Suppressor macrophage (primary cell): Measurements from ENCODE around the gene FIG4.
A peak's percentile ranks its signal among the peaks of the same experiment; 100 is the strongest.
"Not testable (repeated sequence)": the region's sequence is repeated elsewhere in the genome, so short reads cannot be mapped to it uniquely, and the experiment has no call there.

ENCODE experiments used
- DNase-seq, 4 experiments: peaks; one replicate each; pipeline ENCODE4 v3.0.0-alpha.2; 2020 to 2022

FIG4 gene

DNA sequence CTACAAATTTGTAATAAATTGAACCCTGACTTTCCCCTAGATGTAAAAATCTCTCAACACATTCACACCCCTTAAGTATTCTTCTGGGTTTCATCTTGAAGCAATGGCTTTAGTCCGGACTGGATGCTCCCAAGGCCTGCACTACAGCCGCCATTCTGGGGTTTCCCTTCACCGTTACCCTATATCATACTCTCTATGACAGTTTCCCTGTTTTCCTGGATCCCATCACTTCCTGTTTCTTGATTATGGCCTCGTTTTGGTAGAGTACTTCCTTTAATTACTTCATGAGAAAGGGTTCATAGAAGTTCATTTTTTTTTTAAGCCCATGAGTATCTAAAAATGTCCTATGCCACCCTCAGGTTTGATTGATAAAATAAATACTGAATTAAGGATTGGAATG is 11.7 kb downstream of the FIG4 start:
- DNase-seq = peak; percentile 68 to 87 (median 76)

DNA sequence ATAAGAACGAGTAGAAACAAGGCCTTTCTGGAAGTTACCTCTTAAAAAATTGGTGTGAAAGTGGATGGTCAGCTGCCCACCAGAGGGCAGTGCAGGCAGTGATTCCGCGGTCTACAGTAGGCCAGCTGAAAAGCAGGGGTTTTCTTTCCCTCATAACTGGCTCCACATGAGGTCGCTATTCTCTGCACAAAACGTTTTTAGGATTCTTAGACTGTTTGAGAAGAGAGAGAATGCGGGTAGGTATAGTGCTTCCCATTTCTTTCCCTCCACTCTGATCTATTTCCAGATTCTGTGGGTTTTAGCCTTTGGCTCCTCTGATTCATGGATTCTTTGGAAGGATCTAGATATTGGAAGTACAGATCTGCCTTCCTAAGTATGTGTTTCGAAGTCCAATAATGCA is 14.2 kb downstream of the FIG4 start:
- DNase-seq = peak; percentile 90 to 93 (median 92)

DNA sequence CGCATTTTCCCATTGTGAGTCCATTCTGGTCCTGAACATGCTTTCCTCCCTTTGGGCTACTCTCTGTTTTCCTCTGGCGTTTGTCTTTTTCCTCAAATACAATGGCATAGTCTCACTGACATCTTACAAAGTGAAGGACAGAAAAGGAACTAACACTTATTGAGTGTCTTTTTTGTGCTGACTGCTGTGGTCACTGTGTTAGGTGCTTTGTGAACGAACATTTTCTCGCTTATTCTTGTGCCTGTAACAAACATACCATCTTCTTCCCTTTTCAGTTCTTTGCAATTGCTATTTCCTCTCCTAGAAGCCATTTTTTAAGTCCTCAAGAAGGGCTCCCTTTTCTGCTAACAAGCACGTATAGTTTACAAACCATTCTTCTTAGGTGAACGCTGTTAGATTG is 15.4 kb downstream of the FIG4 start:
- no peak for DNase-seq

DNA sequence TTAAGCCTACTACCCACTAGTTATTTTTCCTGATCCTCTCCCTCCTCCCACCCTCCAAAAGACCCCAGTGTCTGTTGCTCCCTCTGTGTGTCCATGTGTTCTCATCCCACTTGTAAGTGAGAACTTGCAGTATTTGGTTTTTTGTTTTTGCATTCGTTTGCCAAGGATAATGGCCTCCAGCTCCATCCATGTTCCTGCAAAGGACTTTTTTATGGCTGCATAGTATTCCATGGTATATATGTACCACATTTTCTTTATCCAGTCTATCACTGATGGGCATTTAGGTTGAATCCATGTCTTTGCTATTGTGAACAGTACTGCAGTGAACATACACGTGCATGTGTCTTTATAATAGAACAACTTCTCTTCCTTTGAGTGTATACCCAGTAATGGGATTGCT is 17.0 kb downstream of the FIG4 start:
- DNase-seq = not testable (repeated sequence)

DNA sequence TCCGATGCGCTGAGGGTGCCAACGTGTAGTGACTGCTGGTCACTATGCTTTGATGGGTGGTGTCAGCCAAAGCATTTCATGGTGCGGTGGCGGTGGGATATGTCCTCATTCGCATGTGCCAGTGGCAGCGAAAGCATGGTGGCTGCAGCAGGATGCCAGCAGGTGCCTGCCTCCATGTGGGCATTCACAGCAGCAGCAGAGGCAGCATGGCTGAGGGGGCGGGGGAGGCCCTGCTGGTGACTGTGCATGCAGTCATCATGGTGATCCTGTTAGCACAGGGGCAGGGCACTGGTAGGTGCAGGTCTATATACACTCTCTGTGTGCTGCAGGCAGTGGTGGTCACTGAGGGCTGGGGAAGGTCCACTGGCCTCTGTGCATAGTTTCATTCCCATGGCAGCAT is 22.0 kb downstream of the FIG4 start:
- DNase-seq = peak in 1 of 4 experiments; percentile 26

DNA sequence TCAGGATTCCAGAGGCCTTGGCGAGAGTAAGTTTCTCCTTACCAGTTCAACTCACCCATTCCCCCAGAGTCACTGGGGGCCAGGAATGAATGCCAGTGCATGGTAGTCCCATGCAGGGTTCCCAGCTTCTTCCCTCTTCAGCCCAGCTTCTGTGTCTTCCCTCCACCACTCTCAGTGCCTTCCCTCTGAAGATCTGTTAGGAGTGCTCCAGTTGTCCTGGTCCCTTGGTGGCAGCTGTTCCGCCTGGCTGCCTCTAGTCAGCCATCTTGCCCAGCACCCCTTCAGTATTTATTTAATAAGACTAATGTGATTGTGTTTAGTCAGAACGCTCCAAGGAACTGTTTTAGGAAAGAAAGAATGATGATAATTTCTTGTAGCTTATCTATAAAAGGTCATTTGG is 23.1 kb downstream of the FIG4 start:
- no peak for DNase-seq

DNA sequence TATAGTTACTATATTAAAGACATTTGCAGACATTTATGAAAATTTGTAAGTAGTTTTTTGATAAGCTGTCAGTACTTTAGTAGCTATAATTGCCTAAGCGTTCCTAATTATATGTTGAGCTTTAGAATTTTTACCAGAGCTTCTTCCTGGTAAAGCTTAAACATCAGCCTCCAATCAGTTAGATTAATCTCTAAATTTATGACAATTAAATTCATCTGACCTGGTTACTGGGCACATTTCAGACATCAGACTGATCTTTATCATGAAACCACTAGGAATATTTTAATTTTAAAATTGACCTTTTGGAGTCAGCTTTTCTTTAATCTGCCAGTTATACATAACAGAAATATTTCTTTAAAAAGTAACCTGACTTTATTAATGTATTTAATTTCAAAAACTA is 23.5 kb downstream of the FIG4 start:
- DNase-seq = no peak

DNA sequence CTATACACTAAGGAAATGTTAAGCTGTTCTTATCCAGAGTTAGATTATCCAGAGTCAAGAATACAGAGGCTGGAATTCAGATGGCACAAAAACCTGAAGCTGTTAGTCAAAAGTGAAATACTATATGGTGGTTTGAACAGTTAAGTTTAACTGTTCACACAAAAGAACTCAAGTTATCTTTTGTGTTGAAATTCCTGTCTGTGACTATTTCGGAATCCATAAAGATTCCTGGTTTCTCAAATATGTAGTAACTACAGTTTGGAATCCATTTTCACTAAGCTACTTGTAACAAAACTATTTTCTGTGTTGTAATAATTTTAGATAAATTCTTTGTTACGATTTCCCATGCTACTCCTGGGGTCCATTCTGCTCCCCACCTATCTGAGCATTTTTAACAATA is 24.5 kb downstream of the FIG4 start:
- no peak for DNase-seq

DNA sequence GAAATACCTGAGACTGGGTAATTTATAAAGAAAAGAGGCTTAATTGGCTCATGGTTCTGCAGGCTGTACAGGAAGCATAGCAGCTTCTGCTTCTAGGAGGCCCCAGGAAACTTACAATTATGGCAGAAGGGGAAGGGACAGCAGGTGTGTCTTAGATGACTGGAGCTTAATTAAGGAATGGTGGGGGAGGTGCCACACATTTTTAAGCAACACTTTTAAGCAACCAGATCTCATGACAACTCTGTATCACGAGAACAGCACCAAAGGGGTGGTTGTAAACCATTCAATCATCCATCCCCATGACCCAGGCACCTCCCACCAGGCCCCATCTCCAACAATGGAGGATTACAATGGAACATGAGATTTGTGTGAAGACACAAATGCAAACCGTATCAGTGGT is 26.9 kb downstream of the FIG4 start:
- DNase-seq = no peak

DNA sequence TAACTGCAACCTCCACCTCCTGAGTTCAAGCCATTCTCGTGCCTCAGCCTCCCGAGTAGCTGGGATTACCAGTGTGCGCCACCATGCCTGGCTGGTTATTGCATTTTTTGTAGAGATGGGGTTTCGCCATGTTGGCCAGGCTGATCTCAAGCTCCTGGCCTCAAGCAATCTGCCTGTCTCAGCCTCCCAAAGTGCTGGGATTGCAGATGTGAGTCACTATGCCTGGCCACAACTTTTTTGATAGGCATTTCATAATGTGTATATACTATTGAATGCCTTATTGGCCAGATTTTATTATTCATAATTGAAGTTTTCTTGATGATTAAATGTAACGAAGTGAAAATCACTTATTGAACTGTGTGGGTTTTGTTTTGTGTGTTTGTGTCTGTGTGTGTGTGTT is 27.9 kb downstream of the FIG4 start:
- no peak for DNase-seq

DNA sequence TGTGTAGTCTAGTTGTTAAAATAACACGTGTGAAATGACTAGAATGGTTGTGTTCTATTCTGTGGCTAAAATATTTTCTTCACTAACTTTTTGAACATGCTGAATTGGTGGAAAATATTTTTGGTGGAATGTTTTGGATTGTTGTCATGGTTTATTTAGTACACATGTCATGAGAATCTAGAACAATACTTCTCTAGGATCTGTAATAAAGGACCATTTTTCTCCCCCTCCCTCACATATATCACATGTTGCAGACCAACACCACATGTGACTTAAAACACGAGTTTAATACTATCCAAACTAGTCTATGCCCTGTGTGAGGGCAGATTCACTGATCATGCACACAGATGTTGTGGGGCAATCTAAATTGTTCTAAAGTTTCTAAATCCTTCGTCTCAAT is 29.2 kb downstream of the FIG4 start:
- no peak for DNase-seq

DNA sequence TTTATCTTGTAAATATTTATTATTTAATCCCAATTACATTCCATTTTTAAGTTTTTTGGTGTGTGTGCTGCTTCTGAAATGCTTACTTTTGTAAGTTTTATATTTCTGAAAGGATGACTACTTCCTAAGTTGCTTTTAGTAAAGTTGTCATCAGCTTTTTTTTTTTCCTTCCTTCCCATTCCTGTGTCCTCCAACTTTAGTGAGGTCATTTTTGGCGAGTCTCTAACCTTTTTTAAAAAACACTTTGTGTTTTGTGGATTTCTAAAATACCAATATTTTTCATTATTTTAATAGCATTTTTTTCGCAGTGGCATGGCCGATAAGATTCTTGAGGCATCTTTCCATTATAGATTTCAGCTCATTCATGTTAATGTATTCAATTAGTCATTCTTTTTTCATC is 30.9 kb downstream of the FIG4 start:
- DNase-seq = no peak

DNA sequence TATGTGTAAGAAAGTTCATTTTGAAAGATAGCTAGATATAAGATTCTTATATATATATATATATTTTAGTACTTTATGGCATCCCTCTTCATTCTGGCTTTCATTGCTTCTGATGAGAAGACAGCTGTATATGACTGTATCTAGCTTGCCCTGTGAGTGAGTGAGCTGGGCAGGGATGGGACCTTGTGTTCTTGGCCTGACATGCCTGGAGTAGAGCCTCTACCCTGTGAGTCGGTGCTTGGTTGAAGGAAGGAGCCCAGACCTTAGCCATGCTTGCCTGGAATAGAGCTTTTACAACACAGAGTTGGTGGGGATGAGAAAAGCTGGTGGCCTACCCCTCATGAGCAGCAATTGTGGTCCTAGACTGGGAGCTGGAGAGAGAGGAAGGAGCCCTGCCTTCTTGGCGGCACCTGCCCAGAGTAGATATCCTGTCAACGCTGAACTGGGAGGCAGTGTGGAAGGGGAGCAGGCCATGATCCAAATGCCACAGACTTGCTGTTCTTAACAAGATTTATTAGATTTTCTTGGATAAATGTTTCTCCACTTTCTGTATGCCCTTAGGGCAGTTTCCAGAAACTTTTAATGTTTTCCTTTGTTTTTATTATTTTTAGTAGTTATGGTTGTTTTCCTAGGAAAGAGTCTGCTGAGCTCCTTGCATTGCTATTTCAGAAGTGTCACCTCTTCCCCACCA is 31.6 kb downstream of the FIG4 start:
- DNase-seq = no peak

DNA sequence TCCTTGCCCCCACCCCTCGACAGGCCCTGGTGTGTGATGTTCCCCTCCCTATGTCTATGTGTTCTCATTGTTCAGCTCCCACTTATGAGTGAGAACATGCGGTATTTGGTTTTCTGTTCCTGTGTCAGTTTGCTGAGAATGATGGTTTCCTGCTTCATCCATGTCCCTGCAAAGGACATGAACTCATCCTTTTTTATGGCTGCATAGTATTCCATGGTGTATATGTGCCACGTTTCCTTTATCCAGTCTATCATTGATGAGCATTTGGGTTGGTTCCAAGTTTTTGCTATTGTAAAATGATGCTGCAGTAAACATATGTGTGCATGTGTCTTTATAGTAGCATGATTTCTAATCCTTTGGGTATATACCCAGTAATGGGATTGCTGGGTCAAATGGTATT is 34.2 kb downstream of the FIG4 start:
- not testable (repeated sequence) for DNase-seq

DNA sequence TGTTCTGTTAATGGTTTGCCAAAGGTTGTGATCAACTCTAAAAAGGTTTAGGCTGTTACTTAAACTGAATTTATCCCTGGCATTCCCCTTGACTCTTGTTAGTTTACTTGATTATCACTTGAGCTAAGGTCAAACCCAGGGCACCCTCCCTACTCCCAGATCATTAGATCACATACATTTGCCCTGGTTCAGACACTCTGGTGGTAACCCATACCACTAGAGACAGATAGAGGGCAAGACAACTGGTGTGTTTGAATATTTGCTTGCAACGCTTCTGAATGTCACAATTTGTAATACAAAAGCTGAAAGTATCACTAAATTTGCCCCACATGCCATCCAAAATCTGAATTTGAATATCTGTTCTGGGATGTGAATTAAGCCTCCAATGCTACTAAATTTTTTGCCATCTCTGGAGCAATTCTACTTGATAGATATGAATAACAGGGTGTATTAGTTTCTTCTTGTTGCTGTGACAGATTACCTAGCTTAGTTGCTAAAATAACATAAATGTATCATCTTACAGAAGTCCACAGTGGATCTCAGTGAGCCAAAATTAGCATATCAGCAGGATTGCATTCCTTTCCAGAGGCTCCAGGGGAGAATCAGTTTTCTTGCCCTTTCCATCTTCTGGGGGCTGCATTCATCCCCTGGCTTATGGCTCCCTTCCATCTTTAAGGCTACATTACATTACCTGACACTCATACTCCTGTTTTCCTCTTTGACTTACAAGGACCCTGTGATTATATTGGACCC is 45.4 kb downstream of the FIG4 start:
- no peak for DNase-seq

DNA sequence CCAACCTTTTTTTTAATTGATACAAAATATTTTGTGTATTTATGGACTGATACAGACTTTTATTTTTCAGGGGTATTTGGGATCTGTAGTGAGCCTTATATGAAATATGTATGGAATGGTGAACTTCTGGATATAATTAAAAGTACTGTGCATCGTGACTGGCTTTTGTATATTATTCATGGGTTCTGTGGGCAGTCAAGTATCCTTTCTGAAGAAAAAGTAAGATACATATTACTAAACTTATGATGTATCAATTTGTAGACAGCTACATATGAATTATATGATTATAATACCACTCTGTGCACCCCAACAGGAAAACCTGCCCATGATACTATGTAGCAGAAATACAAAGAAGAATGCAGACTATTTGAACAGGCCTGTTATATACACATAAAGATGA is 47.2 kb downstream of the FIG4 start:
- DNase-seq = no peak

DNA sequence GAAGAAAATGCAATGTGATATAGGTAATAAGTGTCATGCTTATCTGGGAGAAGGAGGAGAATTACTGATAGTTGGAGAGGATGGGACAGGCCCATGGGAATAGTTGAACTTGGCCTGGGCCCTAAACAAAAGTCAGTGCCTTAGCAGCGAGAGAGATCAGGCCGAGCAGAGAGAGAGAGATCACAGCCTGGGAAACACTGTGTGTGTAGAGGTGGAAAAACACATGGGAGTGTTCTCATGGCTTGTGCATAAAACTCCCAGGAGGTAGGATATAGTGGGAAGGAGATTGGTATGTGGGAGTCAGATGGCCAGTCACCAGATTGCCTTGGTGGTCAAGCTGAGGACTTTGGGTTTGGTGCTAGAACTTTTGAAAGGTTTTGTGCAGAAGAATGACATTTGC is 47.6 kb downstream of the FIG4 start:
- no peak for DNase-seq

DNA sequence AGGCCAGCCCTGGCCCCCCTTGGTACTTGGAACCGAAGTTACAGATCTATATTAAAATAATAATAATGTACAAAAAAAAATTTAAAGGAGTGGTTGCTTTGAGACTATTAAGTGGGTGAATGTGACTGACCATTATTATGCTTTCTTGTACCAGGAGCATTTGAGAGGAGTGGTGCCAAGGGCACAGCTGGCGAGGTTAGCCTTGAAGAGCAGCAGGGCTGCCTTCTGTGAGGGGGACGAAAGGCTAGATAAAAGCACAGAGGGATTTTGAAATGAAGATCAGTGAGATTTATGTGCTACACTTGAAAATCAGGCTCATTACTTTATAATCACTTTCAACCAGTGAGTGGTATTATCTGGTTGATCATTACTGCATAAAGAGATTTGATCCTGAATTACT is 48.6 kb downstream of the FIG4 start:
- DNase-seq = no peak

DNA sequence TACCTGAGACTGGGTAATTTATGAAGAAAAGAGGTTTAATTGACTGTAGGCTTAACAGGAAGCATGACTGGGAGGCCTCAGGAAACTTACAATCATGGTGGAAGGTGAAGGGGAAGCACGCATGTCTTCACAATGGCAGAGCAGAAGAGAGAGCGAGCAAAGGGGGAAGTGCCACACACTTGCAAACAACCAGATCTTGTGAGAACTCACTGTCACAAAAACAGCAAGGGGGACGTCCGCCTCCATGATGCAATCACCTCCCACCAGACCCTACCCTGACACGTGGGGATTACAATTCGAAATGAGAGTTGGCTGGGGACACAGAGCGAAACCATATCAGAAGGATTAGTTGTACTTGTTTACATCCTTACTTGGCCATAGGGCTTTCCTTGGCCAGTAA is 49.7 kb downstream of the FIG4 start:
- DNase-seq = peak; percentile 38 to 72 (median 60)

DNA sequence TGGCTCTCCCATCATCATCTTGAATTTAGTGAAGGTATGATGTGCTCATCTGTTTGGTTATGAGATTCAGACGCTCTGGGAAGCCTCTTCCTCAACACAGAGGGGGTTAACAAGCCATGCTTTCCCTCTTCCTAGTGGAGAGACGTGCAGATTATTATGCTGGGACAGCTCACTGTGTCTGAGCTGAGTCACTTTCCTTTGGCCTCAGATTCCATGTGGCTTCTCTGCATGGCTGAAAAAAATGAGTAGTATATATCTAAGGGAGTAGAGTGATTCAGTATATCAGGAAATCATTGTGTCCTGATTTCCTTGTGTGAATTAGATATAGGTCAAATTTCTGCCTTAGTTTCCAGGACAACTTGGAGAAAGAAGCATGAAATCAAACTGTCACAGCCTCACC is 52.6 kb downstream of the FIG4 start:
- DNase-seq = no peak

DNA sequence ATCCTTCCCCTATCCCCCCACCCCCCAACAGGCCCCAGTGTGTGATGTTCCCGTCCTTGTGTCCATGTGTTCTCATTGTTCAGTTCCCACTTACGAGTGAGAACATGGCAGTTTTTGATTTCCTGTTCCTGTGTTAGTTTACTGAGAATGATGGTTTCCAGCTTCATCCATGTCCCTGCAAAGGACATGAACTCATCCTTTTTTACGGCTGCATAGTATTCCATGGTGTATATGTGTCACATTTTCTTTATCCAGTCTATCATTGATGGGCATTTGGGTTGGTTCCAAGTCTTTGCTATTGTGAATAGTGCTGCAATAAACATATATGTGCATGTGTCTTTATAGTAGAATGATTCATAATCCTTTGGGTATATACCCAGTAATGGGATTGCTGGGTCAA is 53.7 kb downstream of the FIG4 start:
- not testable (repeated sequence) for DNase-seq

DNA sequence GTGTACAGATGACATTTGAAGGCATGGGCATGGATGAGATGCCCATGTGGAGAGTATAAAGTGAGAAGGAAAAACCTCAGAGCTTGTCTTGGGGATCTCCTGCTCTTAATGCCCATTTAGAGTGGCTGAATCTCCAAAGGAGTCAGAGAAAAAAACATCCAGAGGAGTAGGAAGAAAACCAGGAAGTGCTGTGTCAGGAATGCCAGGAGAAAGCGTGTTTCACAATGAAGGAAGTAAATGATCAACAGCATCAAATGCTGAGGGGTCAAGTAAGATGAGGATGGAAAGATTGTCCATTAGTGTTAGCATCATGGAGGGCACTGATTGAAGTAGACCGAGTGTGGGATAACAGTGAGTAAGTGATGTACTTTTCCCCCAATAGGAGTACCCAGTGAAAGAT is 56.1 kb downstream of the FIG4 start:
- no peak for DNase-seq

DNA sequence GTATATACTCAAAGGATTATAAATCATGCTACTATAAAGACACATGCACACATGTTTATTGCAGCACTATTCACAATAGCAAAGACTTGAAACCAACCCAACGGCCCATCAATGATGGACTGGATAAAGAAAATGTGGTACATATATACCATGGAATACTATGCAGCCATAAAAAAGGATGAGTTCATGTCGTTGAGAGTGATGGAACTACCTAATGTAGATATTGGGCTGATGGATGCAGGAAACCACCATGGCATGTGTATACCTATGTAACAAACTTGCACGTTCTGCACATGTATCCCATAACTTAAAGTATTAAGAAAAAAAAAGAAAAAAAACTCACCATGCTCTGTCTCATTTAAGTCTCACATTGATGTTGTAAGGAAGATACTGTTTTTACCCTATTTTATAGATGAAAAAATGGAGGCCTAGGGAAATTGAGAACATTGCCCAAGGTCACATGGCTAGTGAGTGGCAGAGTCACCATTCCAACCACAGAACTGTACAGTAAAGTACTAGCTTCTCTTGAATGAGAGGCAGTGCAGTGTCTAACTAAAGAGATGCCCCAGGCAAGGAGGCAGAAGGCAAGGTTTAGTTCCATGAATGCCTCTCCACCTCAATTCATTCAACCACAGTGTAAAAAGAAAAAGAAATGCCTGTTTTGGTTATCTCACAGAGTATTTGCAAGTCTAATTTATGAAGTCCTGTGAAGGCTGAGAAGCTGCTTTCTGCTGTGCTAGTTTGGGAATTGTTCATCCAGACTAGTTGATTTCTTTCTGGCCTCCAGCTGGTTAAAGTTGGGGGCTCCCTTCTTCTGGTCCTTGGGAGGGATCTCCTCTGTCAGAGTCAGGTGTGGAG is 68.2 kb downstream of the FIG4 start:
- no peak for DNase-seq

DNA sequence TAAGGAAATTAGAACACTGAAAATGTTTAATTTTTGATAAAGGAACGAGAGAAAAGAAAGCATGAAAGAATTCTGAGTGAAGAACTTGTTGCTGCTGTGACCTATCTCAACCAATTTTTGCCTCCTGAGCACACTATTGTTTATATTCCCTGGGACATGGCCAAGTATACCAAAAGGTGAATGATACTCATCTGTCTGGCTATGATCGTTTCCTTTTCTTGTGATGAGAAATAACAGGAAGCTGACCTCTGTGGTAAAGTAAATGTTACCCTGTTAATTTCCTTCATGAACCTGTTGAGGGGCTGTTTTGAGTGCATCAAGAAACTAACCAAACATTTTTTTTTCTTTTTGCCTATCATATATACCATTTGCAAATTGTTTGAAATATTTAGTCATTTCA is 69.1 kb downstream of the FIG4 start:
- no peak for DNase-seq
